CD4-positive, alpha-beta T cell treated with Interleukin-15 for 1 hour (primary cell): ENCODE data around the gene BCL2L2.
A peak's percentile ranks its signal among the peaks of the same experiment; 100 is the strongest.
"Not testable (repeated sequence)": the region's sequence is repeated elsewhere in the genome, so short reads cannot be mapped to it uniquely, and the experiment has no call there.

Source experiments
- DNase-seq: peaks from one replicate; pipeline ENCODE4 v3.0.0-alpha.2; 2020

Gene BCL2L2

DNA sequence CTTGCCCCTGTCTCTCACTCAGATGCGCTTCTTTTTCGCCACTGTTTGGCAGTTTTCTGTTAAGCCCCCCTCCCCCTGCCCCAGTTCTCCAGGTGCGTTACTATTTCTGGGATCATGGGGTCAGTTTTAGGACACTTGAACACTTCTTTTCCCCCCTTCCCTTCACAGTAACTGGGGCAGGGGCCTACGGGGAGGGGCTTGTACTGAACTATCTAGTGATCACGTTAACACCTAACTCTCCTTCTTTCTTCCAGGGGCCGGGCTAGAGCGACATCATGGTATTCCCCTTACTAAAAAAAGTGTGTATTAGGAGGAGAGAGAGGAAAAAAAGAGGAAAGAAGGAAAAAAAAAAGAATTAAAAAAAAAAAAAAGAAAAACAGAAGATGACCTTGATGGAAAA is 18.4 kb downstream of the BCL2L2 start:
- no peak for DNase-seq

DNA sequence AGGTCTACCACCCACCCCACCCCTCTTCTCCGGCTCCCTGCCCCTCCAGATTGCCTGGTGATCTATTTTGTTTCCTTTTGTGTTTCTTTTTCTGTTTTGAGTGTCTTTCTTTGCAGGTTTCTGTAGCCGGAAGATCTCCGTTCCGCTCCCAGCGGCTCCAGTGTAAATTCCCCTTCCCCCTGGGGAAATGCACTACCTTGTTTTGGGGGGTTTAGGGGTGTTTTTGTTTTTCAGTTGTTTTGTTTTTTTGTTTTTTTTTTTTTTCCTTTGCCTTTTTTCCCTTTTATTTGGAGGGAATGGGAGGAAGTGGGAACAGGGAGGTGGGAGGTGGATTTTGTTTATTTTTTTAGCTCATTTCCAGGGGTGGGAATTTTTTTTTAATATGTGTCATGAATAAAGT is 19.1 kb downstream of the BCL2L2 start:
- DNase-seq, result not testable (repeated sequence)

DNA sequence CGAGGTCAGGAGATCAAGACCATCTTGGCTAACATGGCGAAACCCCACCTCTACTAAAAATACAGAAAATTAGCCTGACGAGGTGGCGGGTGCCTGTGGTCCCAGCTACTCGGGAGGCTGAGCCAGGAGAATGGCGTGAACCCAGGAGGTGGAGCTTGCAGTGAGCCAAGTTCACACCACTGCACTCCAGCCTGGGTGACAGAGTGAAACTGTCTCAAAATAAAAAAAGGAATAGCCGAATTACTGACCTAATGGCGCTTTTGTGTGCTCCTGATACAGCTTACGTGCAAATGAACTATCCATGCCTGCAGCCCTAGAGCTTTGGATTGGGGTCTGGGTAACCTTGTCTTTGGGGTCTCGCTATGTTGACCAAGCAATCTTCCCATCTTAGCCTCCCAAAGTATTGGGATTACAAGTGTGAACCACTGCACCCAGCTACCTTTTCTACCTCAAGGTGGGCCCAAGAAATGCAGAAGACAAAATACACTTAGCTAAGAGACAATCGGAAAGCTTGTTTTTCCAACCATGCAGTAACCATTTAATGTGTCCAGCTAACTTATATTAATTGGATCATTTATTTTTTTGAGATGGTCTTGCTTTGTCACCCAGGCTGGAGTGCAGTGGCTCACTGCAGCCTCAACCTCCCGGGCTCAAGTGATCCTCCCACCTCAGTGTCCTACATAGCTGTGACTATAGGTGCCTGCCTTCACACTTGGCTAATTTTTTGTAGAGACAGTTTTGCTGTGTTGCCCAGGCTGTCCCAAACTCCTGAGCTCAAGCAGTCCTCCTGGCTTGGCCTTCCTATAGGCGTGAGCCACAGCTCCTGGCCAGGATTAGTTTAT is 20.1 kb downstream of the BCL2L2 start:
- no peak for DNase-seq

DNA sequence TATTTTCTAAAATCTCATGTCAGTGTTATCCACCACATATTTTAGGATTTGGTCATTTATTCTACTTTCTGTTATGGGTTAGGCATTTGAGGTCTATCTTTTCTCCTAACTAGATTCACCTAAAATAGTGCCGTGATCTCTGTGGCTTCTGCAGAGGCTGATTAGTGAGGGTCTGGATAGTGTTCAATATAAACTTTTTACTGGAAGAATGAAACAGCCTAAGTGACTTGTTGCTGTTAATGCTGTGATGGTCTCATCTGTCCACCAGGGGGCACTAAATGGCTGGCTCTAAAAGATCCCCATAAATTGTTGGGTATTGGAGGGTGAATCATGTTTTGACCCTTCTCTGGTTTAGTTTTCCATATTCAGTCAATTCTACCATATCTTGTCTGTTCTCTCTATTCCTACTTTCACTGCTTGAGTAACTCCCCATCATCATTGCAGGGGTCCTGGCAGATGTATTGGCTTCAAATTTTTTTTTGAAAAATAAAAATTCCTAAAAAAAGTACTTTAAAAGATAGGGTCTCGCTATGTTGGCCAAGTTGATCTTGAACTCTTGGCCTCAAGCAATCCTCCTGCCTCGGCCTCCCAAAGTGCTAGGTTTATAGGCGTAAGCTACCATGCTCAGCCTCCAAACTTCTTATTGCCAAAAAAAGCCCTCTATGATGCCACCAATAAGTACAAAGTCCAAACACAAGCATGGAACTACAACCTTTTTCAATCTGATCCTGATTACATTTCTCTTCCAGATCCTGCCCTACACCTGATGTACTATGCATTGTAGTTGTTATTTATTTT is 21.5 kb downstream of the BCL2L2 start:
- peak; percentile 63 for DNase-seq

DNA sequence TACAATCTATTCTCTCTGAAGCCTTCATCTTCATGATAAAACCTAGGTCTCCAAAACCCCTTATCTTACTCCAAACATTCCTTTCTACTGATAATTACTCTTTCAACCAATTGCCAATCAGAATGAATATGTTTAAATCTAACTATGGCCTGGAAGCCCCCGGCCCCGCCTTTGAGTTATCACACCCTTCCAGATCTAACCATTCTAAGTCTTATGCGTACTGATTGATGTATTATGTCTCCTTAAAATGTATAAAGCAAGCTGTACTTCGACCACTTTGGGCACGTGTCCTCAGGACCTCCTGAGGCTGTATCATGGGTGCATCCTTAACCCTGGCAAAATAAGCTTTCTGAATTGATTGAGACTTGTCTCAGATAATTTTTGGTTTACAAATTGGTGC is 29.0 kb downstream of the BCL2L2 start:
- no peak for DNase-seq

DNA sequence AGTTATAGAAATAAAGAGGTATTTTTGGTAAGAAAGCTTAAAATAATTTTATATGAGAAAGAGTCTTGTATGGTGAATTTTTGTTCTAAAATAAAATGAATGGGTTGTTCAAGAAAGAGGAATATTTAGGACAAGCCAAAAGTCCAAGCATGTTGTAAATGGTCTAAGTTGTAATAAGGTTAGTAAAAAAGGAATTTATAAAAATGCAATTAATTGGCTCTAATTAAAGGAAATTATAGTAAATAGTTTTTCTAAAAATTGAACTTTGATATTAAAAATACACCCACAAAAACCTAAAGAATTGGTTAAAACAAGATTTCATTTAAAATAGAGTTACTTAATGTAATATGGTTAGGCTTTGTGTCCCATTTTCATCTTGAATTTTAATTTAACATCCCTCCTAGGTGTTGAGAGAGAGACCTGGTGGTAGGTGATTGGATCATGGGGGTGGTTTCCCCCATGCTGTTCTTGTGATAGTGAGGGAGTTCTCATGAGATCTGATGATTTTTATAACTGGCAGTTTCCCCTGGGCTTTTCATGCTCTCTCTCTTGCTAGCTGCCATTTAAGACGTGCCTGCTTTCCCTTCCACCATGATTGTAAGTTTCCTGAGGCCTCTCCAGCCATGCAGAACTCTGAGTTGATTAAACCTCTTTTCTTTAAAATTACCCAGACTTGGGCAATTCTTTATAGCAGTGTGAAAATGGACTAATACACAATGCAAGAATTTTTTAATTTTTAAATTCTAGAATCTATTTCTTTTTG is 33.1 kb downstream of the BCL2L2 start:
- no peak for DNase-seq

DNA sequence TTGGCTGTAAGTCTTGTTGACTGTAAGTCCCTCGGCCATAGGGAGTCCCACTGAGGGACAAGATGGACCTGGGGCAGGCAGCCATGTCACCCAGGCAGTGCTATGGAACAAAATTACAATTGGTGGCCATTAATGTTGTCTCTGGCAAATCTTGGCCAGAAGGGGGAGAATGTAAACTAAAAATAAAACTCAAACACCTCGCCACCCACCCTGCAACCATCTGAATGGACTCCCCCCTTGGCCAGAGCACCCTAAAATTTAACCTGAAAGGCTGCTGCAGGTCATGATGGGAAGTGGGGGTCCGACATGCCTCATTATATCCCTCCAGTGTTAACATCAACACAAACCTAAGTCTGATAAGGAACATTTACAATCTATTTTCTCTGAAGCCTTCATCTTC is 37.8 kb downstream of the BCL2L2 start:
- DNase-seq, result no peak

DNA sequence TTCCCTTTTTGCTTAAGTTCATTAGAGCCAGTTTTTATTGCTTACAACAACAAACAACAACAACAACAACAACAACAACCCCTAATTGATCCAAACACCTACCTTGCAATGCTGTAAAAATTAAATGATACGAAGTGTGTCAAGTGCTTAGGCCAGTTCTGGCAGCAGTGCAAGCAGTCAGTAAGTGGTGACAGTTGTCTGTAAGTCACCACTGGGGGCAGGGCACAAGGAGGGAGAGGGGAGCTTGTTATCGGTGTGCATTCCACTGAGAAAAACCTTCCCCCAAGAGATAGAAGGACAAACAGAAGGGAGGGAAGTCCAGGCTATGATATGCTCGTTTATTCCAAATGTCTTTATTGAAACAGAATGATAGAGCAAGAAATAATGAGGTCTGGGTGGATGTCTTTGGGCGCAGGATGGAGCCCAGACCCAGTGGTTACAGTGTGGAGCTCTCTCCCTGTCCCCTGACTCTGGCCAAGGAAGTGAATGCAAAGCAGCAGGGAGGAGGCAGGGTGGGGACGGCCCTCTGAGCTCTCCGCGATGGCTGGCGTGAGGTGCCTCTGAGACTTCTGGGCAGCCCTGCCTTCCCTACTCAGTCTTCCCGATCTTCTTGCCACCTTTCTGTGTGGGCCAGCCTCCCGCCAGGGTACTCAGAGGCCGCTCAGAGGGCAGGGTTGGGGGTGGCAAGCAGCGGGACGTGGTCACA is 39.5 kb downstream of the BCL2L2 start:
- no peak for DNase-seq

DNA sequence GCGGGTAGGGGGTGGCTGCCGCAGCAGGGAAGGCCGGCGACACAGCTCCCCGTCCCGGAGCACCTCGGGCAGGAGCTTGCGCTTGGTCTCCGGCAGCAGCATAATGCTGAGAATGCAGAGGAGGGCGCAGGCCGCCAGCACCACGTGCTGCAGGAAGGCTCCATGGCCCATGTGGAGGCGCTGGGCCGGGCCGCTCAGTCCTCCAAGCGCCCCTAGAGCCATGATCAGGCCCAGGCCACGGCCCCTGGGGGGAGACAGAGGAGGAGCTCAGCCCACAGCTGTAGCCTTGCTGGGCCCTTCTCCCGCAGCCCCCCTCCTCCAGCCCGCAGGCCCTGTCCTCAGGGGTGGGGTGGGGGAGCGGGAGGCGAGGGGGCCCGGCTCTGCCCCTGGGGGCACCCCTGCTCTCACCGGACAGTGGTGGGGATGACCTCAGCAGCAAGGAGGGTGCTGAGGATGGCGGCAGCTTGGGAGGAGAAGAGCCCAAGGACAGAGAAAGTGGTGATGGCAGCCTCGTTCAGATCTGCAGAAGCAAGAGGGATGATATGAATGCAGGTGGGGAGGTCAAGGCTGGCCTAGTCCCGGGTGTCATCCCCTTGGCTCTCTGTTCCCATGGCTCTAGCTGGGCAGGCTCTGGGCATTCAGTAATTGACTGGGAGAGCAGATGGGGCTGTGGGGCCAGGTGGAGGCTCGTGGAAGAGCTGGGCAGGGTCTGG is 40.2 kb downstream of the BCL2L2 start:
- DNase-seq, result no peak

DNA sequence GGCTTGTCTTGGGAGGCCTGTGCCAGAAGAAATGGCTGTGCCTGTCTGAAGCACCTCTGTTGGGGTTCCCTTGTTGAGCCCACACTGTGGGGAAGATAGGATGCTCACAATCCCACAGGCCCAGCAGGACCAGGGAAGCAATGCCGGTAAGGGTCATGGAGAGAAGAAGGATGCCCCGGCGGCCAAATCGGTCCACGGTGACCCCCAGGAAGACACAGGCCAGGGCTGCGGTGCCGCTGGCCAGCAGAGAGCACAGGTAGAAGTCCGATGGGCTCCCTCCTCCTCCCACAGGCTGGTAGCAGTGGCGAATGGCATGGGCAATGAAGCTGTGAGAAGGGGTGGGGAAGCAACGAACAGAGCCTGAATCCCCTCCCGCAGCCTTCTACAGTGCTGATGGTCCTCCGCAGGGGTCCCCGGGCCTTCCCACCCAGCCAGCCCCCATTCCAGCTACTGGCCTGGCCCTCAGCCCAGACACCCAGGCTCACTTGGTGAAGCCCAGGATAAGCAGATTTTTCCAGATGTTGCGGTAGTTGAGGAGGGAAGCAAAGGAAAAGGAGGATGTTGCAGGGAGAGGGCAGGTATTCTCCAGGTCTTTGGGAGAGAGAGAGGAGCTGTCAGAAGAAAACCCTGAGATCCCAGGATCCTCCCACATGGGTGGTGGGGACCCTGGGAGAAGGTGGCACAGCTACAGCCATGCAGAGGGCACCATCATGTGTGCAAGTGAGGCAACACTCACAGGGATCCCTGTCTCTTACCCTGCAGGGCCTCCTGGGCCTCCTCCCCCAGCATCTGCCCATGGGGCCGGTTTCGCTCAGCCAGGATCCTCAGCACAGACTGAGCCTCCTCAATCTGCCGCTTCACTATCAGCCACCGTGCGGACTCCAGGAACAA is 41.0 kb downstream of the BCL2L2 start:
- DNase-seq, result no peak

DNA sequence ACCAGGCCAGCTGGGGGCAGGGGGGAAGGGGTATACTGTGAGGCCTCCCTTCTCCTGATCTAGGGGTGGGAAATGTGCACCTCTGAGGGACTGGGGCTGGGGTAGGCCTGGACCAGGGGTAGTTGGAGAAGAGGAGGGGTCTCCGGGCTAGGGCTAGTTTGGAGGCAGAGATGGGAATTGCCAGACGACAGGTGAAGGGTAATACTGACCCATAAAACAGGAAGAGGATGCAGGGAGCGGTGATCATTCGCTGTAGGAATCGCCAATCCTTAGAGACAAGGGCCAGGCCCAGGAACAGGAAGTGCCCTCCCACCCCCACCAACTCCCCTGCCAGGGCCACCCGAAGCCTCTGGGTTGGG is 41.6 kb downstream of the BCL2L2 start:
- no peak for DNase-seq

DNA sequence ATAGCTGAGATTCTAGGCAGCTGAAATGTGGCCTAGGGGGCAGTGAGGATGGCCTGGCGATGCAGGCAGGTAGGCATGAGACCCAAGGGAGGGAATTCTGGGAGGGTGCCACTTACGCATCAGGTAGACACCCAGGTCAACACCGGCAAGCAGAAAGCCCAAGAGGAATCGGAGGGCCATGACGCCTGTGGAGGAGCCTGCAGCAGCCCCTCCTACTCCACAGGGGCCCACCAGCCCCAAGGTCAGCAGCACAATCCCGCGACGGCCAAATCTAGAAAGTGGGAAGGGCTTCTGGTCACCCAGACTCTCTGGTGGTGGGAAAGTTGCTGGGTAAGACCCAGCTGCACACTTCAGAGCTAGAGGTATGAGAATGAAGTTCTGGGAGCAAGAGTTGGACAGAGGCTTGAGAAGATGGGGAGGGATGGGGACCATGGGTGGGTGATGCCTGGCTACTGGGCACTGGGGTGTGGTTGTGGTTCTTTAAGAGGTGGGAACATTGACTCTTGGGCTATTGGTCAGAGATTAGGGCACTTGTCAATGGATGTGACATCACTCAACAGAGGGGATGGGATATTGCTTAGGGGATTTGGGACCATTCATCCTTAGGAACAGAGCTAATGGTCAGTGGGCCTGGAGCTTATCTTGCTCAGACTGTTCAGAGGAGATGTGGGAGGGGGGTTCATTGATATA is 42.7 kb downstream of the BCL2L2 start:
- DNase-seq, result no peak

DNA sequence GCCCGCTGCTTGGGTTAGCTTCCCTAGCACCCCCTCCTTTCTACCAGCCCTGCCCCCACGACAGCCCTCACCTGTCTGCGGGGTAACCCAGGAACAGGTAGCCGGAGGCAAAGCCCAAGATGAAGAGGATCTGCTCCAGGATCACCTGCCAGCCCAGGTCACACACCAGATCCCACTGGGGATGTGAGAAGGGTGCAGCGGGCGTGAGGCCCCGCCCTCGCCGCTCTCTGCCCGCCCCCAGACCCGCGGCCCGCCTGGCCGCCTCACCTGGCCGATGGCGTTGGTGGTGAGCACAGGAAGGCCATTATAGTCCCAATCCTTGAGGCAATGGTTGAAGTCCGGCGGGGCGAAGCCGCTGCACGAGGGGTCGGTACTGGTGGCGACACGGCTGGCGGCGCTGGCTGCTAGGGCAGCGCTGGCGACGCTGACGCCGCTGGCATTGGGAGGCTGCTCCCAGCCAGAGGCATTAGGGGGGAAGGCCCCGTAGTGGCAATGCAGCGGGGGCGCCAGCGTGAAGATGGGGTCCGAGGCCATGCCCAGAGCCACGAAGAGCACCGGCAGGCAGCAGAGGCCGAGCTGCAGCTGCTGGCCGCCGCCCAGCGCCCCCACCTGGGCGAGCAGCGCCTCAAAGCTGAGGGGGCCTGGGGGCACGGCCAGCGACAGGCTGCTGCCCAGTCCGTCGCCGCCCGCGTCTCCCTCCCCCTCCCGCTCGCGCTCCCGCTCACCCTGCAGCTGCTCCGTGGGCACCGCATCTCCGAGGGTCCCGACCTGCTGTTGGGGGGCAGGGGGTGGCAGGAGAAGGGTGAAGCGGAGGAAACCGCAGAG is 45.3 kb downstream of the BCL2L2 start:
- no peak for DNase-seq

DNA sequence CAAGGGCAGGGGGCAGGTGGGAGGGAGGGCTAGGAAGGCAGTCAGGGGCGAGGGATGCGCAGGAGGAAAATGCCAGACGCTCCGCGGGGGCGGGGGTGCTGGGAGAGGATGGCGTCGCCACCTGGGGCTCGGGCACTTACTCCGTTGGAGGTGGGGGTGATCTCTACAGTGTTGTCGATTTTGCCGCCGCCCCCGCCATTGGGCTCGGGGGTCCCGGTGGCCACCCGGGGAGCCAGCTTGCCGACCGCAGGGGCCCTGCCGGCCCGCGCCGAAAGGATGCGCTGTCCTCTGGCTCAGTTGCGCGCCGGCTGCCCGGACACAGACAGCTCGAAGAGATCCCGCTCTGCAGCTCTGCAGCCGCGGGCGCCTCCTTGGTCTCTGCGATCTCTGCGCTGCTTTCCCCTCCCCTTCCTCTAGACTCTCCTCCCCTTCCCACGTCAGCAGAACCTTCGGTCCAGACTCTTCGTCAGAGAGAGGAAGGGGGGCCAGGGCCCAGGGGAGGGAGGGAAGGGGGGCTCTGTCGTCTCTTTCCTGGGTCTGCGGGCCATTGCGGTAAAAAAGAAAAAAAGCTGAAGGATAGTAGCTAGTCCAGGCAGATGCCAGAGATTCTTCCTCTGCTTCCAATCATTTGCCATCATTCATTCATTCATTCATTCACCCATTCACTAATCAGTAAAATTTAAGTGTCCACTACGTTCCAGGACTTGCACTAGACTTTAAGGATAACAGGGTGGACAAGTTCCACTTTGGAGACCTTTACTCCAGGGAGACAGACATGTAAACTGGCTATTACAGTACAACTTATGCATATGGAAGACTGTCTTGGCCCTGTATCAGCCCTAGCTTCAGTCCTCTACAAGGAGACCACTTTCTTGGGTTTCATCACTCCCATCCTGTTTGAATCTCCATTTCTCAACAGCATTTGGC is 46.1 kb downstream of the BCL2L2 start, which contains the start of gene SLC22A17:
Gene SLC22A17, minus strand, starts transcription at position 382 of the 927 bp plus-strand sequence.
- peak; percentile 74 for DNase-seq

DNA sequence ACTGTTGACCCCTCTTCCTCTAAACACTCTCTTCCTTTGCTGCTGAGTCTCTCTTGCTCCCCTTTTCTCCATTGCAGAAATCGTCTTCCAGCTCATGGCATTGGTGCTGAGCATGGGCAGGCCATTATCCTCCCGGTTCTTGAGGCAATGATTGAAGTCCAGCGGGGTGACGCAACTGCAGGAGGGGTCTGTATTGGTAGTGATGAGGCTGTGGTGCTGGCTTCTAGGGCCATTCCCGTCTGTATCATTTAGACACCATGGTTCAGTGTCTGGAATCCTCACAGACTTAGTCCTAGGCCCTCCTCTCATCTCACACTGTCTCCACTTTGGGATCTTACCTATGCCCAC is 46.8 kb downstream of the BCL2L2 start:
- no peak for DNase-seq

DNA sequence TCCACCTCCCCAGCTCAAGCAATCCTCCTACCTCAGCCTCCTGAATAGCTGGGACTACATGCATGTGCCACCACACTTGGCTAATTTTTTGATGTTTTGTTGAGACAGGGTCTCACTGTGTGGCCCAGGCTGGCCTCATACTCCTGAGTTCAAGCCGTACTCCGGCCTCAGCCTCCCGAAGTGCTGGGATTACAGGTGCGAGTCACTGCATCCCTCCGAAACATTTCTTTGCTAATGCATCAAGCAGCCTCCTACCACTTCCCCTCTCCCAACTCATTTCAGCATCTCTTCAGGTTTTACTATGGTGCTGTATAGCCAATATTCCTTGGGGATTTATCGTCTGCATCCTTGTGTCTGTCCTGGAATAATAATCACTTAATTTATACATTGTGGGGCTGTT is 48.4 kb downstream of the BCL2L2 start:
- DNase-seq, result no peak

DNA sequence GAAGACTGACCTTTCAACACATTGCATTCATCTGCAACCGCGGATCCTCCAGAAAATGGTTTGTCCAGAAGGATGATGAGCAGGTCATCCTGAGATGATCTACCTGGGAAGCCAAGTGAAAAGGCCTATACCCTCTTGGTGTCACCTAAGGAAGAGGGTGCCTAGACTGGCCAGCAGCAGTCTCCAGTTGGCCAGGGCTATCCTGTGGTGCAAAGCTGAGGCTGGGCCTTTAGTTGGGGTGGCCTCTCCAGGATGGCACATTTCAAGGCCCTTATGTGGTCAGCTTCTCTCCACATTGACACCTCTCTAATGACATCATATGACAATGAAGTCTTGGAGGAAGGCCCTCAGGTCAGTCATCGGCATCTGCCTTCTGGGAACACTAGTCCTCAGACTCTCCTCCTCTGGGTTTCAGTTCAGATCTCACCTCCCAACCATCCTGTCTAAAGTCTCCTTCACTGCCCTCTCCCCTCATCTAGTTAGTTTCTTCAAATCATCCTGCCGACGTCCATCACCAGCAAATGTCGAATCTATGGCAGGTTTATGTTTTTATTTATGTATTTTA is 49.3 kb downstream of the BCL2L2 start:
- DNase-seq, result no peak

DNA sequence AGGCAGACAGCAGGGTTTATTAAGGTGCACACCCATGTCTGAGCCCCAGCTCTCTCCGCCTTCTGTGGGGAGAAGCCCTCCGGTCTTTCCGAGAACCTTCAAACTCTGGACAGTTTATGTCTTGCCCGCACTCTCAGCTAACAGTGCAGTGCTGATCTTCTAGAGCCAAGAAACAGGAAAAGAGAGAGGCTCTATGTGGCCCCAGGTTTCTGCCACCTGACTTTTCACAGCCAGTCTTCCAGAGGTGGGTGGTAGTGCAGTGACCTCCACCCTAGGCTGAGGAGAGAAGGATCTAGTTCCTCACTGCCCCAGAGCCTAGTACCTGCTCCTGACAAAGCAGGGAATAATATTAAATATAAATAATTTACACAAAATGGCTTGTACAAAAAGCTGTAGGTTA is 50.0 kb downstream of the BCL2L2 start:
- no peak for DNase-seq
